Nephron progenitor cell (in vitro differentiated cells): ENCODE data around the gene KBTBD2.

Source experiments
- DNase-seq: peaks from one replicate; pipeline ENCODE4 v3.0.0; 2021
- H3K27ac Mint-ChIP-seq: 2 replicates; pipeline ENCODE4 v1.8.0; 2021; ENCODE audit warnings: mild to moderate bottlenecking, moderate library complexity, mixed read lengths
- H3K27me3 Mint-ChIP-seq: 2 replicates; pipeline ENCODE4 v1.8.0; 2021; ENCODE audit warnings: mild to moderate bottlenecking, low read depth, mixed read lengths; ENCODE audit not compliant: poor library complexity
- H3K36me3 Mint-ChIP-seq: 2 replicates; pipeline ENCODE4 v1.8.0; 2021; ENCODE audit warnings: low read depth, mixed read lengths
- H3K4me1 Mint-ChIP-seq: 2 replicates; pipeline ENCODE4 v1.8.0; 2021; ENCODE audit warnings: mixed read lengths
- H3K4me3 Mint-ChIP-seq: 2 replicates; pipeline ENCODE4 v1.8.0; 2021; ENCODE audit warnings: mild to moderate bottlenecking, moderate library complexity, mixed read lengths
- H3K9me3 Mint-ChIP-seq: 2 replicates; pipeline ENCODE4 v1.8.0; 2021; ENCODE audit warnings: mild to moderate bottlenecking, moderate library complexity, mixed read lengths
- CTCF ChIP-seq: fragments of 200-600 bp; sonication (generic); IDR thresholded peaks from 2 replicates; pipeline ENCODE4 v1.5.0; 2021; ENCODE audit warnings: antibody characterized with exemption

Gene KBTBD2

DNA sequence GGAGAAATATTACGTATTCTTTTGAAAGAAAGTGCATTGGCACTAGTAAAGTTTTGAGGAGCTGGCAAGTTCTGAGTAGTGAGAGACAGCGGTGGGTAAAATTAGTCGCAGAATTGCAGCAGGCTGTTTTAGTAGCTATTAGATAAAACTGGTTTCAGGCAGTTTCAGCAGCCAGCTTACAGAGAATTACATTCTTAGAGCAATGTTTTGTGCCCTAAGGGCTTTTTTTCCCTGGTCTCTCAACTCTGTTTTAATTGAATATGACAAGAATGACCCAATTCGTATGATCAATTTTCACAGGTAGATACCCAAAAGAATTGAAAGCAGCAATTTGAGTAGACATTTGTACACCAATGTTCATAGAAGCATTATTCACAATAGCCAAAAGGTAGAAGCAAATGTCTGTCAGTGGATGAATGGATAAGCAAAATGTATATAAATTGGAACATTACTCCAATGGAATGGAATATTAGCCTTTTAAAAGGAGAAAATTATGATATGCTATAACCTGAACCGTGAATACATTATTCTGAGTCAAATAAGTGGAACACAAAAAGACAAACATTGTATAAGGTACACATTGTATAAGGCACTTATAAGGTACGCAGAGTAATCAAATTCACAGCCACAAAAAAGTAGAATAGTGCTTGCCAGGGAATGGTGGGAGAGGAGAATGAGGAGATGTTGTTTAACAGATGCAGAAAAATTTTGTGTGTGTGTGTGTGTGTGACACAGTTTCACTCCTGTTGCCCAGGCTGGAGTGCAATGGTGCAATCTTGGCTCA, 5.2 kb upstream of the KBTBD2 start:
- TF ChIP-seq CTCF = no peak
- no peaks in the 10 kb centered on the region for H3K9me3 Mint-ChIP-seq
- H3K27me3 Mint-ChIP-seq = peaks cover 11% of the 10 kb centered on the region
- no peak overlapping the region for H3K27ac Mint-ChIP-seq
- no peak for DNase-seq
- peaks cover 29% of the 10 kb centered on the region for H3K4me1 Mint-ChIP-seq
- no peak overlapping the region for H3K4me3 Mint-ChIP-seq
- no peaks in the 10 kb centered on the region for H3K36me3 Mint-ChIP-seq

- Mint-ChIP-seq H3K4me3 (no peak overlapping the region), H3K27ac (peak overlapping the region; percentile 100), H3K36me3 (no peaks in the 10 kb centered on the region), H3K9me3 (no peaks in the 10 kb centered on the region), H3K4me1 (peaks cover 36% of the 10 kb centered on the region), H3K27me3 (peaks cover 7% of the 10 kb centered on the region)
- no peak for TF ChIP-seq CTCF
- no peak for DNase-seq
Observed at GRCh38 chr7:32894171-32894570, 2.6 kb upstream of the KBTBD2 start.

- peak overlapping the region; percentile 3 for H3K4me3 Mint-ChIP-seq
- no peaks in the 10 kb centered on the region for H3K36me3 Mint-ChIP-seq
- peaks cover 5% of the 10 kb centered on the region for H3K27me3 Mint-ChIP-seq
- H3K9me3 Mint-ChIP-seq = no peaks in the 10 kb centered on the region
- H3K4me1 Mint-ChIP-seq = peaks cover 40% of the 10 kb centered on the region
- no peak for TF ChIP-seq CTCF
- peak overlapping the region; percentile 100 for H3K27ac Mint-ChIP-seq
- DNase-seq = no peak
Observed at GRCh38 chr7:32893722-32894121, 2.2 kb upstream of the KBTBD2 start.

GRCh38 chr7:32893207-32893524, 1.6 kb upstream of the KBTBD2 start:
- TF ChIP-seq CTCF = no peak
- Mint-ChIP-seq H3K27me3 (peaks cover 5% of the 10 kb centered on the region), H3K4me1 (peaks cover 46% of the 10 kb centered on the region), H3K36me3 (no peaks in the 10 kb centered on the region), H3K9me3 (no peaks in the 10 kb centered on the region), H3K4me3 (peak overlapping the region; percentile 88), H3K27ac (peak overlapping the region; percentile 100)
- no peak for DNase-seq

- DNase-seq = peak; percentile 54
Observed at GRCh38 chr7:32892521-32893206, 1.1 kb upstream of the KBTBD2 start.

More at GRCh38 chr7:32892521-32893206, 1.1 kb upstream of the KBTBD2 start:
- no peak for TF ChIP-seq CTCF
- Mint-ChIP-seq H3K4me1 (peaks cover 51% of the 10 kb centered on the region), H3K27ac (peak overlapping the region; percentile 100), H3K4me3 (peak overlapping the region; percentile 88), H3K36me3 (no peaks in the 10 kb centered on the region), H3K9me3 (no peaks in the 10 kb centered on the region), H3K27me3 (peaks cover 4% of the 10 kb centered on the region)
